Fibroblast of skin of right biceps (primary cell): Measurements from ENCODE around the gene KIAA0930.

Source experiments
- DNase-seq: peaks from one replicate; pipeline ENCODE4 v3.0.0-alpha.2; 2013

KIAA0930 gene

DNA sequence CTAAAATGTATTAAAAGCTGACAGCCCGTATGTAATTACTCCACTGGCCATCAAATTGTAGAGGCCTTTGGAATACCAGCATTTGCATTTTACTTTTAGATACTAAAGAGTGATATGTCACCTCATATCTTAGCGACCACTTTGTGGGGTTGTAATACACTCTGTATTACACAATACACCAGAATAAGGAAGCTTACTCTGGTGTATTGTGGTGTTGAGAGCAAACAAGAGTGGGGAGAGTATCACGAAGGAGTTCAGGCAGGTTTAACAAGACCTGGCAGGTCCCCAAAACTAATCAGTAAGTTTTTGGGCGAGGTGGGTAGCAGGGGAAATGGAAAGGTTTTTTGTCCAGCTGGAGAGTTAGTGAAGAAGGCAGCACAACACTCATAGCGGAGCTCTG, 73.8 kb downstream of the KIAA0930 start:
- no peak for DNase-seq

DNA sequence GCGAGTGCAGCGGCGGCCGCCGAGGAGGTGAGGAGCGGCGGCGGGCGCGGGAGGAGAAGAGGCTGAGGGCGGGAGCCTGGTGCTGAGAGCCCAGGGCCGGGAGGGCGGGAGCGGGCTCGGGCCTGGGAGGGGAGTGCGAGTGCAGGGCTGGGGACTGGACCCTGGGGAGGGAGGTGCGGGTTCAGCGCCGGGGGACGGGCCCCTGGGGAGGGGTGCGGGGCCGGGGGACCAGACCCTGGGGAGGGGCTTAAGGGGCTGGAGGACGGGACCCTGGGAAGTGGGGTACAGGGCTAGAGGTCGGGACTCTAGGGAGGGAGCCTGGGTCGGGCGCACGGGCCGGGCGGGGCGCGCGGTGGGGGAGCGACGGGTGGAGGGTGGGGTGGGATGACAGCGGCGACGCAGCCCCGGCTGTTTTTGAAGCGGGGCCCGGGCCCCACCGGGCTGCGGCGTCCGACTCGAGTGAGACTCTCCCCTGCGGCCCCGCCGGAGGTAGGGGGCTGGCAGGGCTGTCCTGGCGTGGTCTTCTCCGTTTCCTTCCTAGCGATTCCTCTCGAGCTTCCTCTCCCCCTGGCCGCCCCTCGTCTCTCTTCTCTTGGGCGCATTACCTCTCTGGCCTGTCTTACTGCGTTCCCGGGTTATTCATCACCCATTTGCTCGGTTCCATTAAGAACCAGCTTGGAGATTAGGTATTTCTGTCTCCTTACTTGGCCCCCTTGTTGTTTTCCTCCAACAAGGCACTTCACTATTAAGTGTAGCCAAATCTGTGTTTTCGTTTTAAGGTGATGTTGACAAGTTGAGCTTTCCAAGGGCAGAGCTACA, 76.2 kb downstream of the KIAA0930 start:
- peak; percentile 26 for DNase-seq

DNA sequence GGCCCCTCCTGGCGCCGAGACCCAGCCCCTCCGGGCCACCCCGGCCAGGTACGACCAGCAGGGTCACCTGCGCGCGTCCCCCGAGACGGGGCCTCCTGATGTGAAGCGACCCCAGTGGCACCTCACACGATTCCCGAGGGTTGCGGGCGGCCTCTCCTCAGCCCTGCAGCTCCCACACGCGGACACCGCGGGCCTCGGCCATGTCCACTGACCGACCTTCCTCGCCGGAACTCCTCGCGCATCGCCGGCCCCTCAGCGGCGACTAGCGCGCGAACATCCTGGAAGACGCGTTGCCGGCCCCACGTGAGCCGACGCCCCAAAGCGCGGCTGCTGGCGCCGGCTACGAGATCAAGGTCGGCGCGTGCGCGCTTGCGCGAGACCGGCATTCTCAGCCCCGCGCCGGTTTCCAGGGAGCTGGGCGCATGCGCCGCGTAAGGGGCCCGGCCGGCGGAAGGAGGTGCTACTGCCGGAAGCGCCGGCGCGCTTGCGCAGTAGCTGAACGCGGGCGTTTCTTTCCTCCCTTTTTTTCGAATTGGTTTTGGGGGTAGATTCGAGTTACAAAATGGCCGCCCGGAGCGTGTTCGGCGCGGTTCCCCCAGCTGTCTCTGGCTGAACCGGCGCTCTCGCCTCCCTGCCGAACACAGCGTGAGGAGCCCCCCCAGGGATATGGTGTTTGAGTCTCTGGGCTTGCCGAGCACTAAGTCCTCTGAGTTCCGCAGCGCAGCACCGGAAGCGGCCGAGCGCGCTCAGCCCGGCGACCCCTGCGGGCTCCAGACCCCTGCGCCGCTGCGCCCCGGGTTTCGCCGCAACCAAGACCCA, 77.0 kb downstream of the KIAA0930 start, which contains the start of gene NUP50:
TSS of gene NUP50 (plus strand) at position 475 of the 819 bp plus-strand sequence. CDS start 4,253 bp downstream, outside the sequence.
- DNase-seq: peak; percentile 96

DNA sequence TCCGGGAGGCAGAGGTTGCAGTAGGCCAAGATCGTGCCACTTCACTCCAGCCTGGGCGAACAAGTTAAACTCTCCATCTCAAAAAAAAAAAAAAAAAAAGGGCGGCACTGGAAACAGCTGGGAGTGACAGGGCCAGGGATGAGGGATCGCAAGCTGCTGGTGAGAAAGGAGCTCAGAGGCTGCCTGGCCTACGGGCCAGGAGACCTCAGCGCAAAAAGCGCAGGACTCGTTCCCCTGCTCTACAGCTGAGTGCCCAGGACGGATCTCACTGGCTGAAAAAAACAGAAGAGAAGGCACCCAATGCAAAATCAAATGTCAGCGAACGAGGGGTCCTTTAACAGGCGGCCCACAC, 77.6 kb downstream of the KIAA0930 start:
- DNase-seq: peak; percentile 33

DNA sequence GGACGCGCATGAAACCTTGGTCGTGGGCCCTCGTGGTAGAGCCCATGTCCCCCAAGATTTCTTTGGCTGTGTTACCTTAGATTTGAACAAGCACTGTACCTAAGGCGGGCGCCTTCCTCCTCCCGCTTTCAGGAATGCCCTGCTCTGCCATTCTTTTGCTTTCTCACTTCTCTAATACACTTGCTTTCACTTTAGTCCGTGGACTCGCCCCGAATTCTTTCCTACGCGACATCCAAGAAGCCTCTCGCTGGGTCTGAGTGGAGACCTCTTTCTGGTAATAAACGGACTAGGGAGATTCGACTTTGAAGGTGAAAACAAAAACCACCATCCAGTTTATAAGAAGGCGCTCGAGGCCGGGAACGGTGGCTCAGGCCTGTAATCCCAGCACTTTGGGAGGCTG, 78.2 kb downstream of the KIAA0930 start:
- DNase-seq: no peak

DNA sequence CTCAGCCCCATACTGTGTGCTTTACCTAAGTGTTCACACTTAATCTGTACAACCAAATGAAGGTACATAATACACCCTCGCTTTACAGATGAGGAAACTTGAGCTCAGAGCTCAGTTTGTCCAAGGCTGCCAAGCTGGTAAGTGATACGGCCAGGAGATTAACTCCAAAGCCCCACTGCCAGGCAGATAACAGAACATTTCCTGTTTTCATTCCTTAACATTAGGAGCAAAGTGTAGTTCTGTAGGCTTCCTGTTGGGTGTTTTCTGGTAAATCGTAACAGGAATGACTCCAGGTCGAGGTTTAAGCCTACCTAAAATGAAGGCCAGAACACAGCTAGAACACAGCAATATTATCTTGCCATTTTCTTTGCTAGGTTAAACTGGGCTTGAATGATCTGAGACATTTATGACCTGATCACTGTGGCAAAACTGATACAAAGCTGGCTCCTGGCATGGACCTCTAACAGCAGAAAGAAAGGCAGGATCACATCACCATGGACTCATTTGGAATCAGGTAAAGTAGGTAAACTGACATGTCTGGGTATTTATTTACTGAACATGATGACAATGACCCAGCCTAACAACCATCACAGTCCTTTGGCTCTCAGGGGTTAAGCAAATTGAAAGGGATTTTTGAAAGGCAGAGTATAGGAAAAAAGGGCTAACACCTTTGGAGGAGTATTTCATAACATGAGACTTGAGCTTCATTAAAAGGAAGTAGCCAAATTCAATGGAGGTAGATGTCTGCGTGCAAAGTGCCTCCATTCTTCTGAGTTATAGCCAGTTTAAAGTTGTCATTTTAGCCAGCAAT, 80.8 kb downstream of the KIAA0930 start:
- DNase-seq: peak; percentile 14

DNA sequence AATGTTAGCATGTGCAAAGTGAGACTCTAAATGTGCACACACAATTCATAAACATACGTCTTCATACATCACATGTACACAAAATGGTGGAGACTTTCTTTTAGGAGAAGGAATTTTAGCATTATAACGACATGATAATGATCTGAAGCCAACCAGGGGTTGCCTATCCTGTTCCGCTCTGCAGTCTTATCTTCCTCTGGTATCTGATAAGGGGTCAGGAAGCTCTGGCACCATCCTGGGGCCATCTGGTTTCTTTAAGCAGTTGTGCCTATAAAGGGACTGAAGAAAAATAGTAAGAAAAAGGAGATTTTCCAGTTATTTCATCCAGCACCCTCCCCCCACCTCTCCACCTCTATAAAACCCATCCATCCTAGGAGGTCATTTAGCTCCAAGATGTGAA, 82.8 kb downstream of the KIAA0930 start:
- DNase-seq: no peak

DNA sequence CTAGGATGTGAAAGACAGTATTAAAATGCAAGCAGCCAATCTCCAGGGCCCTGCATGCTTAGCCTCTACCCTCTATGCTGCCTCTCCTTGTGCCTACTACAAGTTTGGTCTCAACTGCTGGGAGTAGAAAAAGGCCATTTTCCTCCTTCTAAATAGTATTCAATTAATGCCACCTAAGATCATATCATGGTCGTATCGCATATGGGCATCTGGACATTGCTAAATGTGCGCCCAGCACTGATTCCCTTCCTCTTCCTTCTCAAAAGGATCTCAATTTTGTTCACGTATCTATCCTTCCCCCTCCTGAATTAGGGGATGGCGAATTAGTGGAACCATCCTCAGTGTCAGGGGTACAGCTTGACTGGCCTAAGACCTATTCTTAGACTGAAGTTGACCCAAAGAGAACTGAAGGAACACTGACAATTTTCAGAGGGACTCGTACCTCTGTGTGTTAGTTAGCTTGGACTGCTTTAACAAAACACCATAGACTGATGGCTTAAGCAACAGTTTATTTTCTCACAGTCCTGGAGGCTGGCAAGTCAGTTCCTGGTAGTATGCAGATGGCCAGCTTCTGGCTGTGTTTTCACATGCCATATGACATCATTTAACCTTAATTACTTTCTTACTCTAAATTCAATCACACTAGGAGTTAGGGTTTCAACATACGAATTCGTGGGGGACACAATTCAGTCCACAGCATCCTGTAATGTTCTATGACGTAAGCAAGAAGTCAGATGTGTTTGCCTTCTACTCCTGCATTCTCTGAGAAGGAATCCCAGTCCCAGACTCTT, 85.4 kb downstream of the KIAA0930 start:
- peak; percentile 16 for DNase-seq

DNA sequence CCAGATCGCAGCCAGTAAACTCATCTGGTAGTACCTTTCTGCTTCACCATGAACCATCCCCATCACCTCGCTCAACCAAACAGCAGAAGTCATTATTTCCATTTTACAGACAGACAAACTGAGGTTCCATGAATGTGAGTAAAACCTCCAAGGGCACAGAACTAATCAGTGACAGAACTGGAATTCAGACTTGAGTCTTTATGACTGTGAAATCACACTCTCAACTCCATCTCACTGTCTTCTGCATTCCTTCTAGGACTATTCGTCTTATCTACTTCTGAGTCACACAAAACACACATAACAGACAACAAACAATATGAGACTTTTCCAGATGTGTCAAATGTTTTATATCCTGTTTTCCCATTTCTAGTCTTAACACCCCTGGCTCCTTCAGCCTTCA, 86.3 kb downstream of the KIAA0930 start:
- DNase-seq: peak; percentile 44

DNA sequence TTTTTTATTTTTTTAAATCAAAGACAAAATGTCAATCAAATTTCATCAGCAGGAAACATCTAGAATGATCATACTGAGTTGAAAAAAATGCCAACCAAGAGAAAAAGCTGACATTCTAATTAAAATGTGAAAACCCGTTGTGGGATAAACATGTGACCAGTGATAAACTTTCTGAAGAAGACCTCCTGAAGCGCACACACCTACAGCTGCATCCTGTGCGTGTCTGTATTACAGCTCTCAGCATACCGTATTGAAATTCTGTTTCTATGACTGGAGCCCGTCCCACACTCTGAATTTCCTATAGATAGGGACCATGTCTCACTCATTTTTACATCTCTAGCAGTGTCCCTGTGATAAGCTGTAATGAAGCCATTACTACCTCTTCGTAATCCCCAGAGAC, 89.2 kb downstream of the KIAA0930 start:
- DNase-seq: no peak

DNA sequence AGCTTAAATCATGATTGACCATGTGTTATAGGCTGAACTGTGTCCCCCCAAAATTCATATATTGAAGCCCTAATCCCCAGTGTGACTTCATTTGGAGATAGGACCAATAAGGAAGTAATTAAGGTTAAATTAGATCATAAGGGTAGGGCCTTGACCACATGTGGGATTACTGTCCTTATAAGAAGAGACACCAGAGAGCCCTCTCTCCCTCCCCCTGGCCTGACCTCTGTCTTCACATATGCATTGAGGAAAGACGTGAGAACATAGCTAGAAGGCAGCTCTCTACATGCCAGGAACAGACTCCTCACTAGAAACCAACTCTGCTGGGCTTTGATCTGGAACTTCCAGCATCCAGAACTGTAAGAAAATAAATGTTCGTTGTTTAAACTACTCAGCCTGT, 90.6 kb downstream of the KIAA0930 start:
- DNase-seq: no peak

DNA sequence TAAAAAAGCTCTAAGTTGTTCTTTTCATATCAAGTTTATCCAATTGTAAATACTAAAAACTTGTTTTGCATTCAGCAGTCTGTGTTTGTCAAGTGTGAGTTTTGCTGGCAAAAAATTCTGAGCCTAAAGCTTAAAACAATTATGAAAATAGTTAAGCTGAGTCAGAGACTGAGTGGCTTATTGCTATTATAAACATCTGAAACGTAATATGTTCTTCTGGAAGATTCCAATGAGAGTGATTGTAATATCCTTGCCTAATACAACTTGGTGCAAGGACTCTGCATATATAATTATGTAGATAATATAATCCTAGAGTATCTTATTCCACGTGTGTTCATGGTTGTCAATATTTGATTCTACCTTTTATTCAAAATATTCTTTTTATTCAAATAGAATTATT, 91.0 kb downstream of the KIAA0930 start:
- DNase-seq: no peak

DNA sequence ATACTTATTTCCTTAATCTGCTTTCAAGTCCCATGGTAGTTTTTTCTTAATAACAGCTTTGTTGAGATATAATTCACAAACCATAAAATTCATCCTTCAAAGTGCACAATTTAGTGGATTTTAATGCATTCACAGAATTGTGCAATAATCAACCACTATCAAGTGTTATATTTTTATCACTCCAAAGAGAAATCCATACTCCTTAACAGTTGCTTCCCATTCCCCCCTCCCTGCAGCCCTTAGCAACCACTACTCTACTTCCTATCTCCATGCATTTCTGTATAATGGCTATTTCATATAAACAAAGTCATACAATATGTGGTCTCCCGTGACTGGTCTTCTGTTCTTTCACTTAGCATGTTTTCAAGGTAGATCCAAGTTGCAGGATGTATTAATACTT, 95.8 kb downstream of the KIAA0930 start:
- DNase-seq: no peak

DNA sequence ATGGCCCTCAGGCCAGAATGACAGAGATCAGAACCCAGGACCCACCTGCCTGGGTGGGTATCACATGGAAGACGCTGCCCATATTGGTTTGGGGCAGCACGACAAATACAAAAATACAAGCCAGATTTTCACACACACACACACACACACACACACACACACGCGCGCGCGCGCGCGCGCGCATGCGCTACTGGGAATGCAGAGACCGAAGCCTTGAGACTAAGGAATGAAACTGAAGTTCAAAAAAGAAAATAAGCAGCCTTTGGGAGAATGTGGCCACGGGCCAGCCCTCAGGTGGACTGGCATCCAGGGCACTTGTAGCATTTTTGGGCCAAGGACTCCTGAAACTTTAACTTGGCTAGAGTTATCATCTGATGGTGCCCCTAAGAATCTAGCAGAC, 98.3 kb downstream of the KIAA0930 start:
- no peak for DNase-seq
